GM18505 (cell line): ENCODE results near the gene ARHGAP21.
"Not testable (repeated sequence)": the region's sequence is repeated elsewhere in the genome, so short reads cannot be mapped to it uniquely, and the experiment has no call there.

Experiments
- ATAC-seq: cut with Tn5 transposase; IDR thresholded peaks from one replicate; pipeline ENCODE4 v1.9.1; 2021; ENCODE audit not compliant: unreplicated experiment
- POLR2A ChIP-seq: IDR thresholded peaks from 4 replicates; pipeline ENCODE4 v1.6.1; 2011; ENCODE audit warnings: borderline replicate concordance; ENCODE audit not compliant: insufficient read depth, insufficient read length; ENCODE audit errors: extremely low read depth

The ARHGAP21 gene

GRCh38 chr10:24723788-24724380 lies at the start of gene ARHGAP21:
TSS of gene ARHGAP21 (minus strand) at chr10:24723887. CDS start at chr10:24721899, 1,988 bp downstream.
- peak; percentile 52 for TF ChIP-seq POLR2A
- ATAC-seq: peak; percentile 30

- no peak for ATAC-seq
- no peak for TF ChIP-seq POLR2A
Observed at GRCh38 chr10:24771943-24772694, 48.4 kb upstream of the ARHGAP21 start.

- not testable (repeated sequence) for ATAC-seq
Observed at GRCh38 chr10:24764991-24765390, 41.3 kb upstream of the ARHGAP21 start.

- no peak for ATAC-seq
- no peak for TF ChIP-seq POLR2A
Observed at GRCh38 chr10:24762966-24763623, 39.4 kb upstream of the ARHGAP21 start.

GRCh38 chr10:24762161-24762924 lies 38.7 kb upstream of the ARHGAP21 start:
- no peak for ATAC-seq

GRCh38 chr10:24759672-24760071 lies 36.0 kb upstream of the ARHGAP21 start:
- TF ChIP-seq POLR2A: no peak
- ATAC-seq: no peak

More at GRCh38 chr10:24762161-24762924, 38.7 kb upstream of the ARHGAP21 start:
- no peak for TF ChIP-seq POLR2A

GRCh38 chr10:24758254-24758653 lies 34.6 kb upstream of the ARHGAP21 start:
- ATAC-seq: not testable (repeated sequence)

GRCh38 chr10:24756283-24756682 lies 32.6 kb upstream of the ARHGAP21 start:
- no peak for ATAC-seq
- no peak for TF ChIP-seq POLR2A

GRCh38 chr10:24751716-24752115 lies 28.0 kb upstream of the ARHGAP21 start:
- no peak for TF ChIP-seq POLR2A
- no peak for ATAC-seq

- no peak for ATAC-seq
- no peak for TF ChIP-seq POLR2A
Observed at GRCh38 chr10:24750695-24751094, 27.0 kb upstream of the ARHGAP21 start.

GRCh38 chr10:24748214-24748613 lies 24.5 kb upstream of the ARHGAP21 start:
- no peak for TF ChIP-seq POLR2A
- no peak for ATAC-seq

- TF ChIP-seq POLR2A: no peak
- no peak for ATAC-seq
Observed at GRCh38 chr10:24744946-24745345, 21.3 kb upstream of the ARHGAP21 start.

GRCh38 chr10:24740714-24741113 lies 17.0 kb upstream of the ARHGAP21 start:
- TF ChIP-seq POLR2A: no peak
- ATAC-seq: no peak

- no peak for ATAC-seq
- no peak for TF ChIP-seq POLR2A
Observed at GRCh38 chr10:24737001-24737400, 13.3 kb upstream of the ARHGAP21 start.

- no peak for ATAC-seq
- no peak for TF ChIP-seq POLR2A
Observed at GRCh38 chr10:24731942-24732341, 8.3 kb upstream of the ARHGAP21 start.
